Stimulated activated CD4-positive, alpha-beta T cell treated with anti-CD3 and anti-CD28 coated beads, Interleukin-2, amount 100 ng/mL, for 48 hours (primary cell): ENCODE data around the gene CDHR4.
"Not testable (repeated sequence)": the region's sequence is repeated elsewhere in the genome, so short reads cannot be mapped to it uniquely, and the experiment has no call there.

Experiments
- DNase-seq, 2 donors: peaks; one replicate each; pipeline ENCODE4 v3.0.0-alpha.2; 2020

The CDHR4 gene

DNA sequence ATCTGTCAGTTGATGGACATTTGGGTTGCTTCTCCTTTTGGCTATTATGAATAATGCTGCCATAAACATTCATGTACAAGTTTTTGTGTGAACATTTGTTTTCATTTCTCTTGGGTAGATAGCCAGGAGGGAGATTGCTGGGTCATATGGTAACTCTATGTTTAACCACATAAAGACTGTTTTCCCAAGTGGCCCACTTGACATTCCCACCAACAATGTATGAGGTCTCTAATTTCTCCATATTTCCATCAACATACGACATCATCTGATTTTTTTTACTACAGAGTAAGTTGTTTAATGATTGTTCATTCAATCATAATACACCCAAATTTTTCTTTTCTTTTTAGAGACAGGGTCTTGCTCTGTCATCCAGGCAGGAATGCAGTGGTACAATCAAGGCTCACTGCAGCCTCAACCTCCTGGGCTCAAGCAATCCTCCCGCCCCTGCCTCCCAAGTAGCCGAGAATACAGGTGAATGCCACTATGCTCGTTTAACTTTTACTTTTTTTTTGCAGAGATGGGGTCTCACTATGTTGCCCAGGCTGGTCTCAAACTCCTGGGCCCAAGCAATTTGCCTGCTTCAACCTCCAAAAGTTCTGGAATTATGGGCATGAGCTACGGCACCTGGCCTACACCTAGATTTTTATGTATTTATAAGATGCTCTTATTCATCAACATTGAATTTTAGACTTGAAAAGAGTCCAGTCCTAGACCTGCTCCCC is 20.2 kb downstream of the CDHR4 start:
- DNase-seq = no peak

DNA sequence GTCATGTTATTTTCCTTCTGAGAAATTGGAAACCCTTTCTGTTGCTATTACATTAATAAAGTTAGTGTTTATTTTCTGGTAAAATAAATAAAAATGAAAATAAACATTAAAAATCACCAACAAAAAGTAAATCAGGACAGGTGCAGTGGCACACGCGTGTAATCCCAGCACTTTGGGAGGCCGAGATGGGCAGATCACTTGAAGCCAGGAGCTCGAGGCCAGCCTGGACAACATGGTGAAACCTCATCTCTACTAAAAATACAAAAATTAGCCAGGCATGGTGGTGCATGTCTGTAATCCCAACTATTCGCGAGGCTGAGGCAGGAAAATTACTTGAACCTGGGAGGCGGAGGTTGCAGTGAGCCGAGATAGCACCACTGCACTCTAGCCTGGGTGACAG is 23.6 kb downstream of the CDHR4 start:
- not testable (repeated sequence) for DNase-seq

DNA sequence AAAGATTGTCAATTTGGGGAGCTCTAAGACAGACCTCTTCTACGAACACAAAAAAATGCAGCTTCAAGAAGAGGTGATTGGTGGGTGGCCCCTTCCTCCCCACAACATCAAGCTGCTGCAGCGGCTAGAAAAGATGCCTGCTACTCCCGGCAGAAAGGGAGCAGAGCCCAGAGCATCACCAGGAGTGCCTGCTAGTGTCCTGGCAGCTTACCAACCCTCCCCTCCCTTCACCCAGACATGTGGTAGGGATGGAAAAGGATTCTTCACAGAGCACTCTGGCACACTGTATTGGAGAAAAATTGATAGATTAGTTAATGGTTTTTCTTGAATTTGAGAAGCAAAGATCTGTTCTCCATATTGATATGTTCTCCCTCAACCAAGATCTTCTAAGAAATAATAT is 24.1 kb downstream of the CDHR4 start:
- no peak for DNase-seq

DNA sequence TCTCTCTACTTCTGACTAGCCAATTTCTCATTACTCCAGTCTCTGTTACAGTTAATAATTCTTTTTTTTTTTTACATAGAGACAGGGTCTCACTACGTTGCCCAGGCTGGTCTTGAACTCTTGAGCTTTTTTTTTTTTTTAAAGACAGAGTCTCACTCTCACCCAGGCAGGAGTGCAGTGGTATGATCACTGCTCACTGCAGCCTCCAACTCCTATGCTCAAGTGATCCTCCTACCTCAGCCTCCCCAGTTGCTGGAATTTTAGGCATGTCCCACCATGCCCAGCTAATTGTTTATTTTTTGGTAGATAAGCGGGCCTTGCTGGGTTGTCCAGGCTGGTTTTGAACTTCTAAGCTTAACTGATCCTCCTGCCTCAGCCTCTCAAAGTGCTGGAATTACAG is 27.0 kb downstream of the CDHR4 start:
- no peak for DNase-seq

DNA sequence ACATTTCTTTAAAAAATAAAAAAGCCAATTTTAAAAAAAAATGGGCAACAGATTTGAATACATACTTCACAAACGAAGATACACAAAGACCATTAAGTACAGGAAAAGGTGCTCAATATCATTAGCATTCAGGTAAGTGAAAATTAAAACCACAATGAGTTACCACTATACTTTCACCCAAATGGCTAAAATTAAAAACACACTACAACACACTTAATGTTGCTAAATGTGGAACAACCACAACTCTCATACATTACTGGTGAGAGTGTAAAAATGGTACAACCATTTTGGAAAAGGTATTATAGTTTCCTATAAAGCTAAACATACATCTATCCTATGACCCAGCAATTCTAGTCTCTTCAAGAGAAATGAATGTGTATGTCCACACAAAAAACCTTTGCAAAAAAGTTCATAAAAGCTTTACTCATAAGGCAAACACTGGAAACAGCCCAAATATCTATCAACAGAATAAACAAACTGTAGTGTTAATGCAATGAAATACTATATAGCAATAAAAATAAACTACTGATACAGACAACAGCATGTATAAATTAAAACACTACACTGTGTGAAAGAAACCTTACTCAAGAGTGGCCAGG is 28.2 kb downstream of the CDHR4 start:
- DNase-seq = no peak

DNA sequence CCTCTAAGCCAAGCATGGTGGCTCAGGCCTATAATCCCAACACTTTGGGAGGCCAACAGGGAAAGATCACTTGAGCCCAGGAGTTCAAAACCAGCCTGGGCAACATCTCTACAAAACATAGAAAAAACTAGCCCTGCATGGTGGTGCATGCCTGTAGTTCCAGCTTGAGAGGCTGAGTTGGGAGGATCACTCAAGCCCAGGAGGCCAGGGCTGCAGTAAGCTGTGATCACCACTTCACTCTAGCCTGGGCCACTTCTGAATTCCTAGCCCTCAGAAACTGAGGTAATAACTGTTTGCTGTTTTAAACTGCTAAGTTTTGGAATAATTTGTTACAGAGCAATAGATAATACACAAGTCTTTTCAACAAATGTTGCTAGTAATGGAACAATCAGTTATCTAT is 29.7 kb downstream of the CDHR4 start:
- no peak for DNase-seq

DNA sequence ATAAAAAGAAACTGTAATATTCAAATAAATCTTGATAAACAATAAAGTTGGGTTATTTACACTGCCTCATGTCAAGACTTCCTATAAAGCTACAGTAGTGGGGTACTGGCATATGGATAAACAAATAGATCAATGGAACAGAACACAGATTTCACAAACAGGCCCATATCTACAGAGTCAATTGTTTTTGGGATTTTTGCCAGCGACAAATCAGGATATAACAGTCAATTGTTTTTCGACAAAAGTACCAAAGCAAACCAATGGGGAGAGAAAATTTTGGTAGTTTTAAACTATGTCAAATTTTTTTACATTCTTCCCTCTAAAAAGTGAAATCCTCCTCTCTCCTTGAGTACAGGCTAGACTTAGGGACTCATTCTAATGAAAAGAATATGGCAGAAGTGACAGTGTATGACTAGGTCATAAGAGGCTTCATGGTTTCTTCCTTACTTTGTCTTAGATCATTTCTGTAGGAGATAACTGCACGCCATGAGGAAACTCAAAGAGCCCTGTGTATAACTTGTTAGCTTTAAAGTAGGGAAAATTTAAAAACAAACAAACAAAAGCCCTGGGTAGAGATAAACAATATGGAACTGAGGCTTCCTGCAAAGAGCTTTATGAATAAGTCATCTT is 30.3 kb downstream of the CDHR4 start:
- DNase-seq = no peak

DNA sequence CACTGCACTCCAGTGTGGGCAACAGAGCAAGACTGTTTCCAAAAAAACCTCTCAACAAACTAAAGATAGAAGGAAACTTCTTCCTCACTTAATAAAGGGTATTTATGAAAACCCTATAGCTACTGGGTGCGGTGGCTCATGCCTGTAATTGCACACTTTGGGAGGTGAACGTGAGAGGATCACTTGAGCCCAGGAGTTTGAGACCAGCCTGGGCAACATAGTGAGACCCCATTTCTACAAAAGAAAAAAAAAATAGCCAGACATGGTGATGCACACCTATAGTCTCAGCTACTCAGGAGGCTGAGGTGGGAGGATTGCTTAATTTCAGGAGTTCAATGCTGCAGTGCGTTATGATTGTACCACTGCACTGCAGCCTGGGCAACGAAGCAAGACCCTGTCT is 35.7 kb downstream of the CDHR4 start:
- no peak for DNase-seq

DNA sequence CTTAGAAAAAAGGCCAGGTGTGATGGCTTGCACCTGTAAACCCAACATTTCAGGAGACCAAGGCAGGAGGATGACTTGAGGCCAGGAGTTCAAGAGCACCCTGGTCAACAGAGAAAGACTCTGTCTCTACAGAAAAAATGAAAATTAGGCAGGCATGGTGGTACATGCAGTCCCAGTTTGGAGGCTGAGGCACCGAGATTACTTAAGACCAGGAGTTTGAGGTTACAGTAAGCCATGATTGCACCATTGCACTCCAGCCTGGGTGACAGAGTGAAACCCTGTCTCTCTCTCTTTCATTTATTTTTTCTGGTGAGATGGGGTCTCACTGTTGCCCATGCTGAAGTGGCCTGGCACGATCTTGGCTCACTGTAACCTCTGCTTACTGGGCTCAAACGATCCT is 38.0 kb downstream of the CDHR4 start:
- no peak for DNase-seq

DNA sequence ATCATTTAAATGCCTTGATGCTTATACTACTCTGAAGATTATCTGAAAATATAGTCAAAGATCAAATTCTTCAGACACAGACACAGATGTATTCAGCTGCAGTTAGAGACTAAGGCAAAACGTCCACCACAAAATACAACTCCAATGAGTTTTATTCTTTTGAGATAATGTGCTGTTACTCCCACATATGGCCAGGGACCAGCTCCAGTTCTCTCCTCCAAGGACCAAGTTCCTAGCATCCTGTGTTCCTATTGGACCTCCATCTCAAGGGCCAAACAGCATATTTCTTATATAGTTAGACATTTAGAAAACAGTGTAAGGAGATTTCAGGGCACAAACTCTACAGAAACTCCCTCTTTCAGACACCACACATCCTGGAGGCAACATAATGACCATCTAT is 40.4 kb downstream of the CDHR4 start:
- DNase-seq = no peak

DNA sequence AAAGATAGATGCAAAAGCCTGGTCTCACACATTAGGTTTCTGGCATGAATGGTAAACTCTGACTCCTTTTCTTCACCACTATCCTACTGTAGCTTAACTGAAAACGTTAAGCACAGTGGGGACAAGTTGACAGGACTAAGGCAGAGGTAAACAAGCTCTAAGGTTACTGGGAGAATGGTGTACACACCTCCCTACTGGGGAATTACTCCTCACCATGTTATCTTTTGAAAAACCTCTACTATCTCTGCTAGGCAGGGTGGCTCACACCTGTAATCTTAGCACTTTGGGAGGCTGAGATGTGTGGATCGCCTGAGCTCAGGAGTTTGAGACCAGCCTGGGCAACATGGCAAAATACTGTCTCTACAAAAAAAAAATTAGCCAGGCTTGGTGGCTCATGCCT is 42.5 kb downstream of the CDHR4 start:
- no peak for DNase-seq

DNA sequence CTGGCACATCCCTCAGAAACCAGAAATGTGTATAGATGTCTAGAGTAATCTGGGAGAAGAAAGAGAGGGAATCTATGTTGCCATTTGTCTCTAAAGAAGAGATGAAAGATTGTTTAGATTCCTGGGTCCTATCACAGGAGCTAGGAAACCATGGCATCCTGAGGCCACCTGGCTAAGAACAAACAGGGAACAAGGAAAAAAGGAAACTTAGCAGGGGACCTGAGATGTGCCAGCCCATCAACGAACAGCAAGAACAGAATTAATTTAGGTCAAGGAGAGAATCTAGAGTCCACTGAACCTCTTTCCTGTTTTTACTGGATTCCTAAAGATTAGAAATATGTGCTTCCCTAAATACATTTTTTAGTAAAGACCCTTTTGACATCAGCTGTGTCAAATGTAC is 43.6 kb downstream of the CDHR4 start:
- no peak for DNase-seq

DNA sequence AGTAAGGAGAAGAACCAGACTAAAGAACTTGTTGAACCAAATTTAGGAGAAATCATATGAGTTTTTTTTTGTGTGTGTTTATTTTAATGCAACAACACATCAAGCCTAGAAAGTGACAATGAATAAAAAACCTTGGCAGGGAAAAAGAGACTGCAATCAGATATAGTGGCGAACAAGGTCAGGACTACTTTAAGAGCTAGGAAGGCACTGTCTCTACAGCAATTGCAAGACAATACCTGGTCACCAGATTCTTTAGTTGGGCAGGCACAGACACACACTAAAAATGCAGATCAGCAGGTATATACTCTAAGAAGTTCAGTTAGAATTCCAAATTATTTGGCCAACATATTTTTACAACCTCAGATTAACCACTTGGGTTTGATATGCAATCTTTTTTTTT is 45.1 kb downstream of the CDHR4 start:
- DNase-seq = no peak

DNA sequence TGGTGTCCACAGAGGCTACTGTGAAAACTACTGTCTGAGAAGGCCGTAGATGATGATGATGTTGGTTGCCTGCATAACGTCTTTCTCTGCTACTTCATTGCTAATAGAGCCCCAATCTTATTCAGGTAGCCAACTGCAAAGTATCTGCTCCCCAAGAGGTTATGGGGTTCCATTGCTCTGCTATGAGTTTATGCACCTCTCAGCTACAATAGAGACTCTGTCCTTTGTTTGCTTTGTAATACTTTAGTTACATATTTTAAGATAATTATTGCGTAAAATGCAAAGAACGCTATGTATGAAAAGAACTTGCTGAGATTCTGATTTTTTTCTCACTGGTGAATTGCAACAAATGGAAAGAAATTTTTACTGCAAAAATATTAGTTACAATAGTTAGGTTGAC is 48.2 kb downstream of the CDHR4 start:
- no peak for DNase-seq

DNA sequence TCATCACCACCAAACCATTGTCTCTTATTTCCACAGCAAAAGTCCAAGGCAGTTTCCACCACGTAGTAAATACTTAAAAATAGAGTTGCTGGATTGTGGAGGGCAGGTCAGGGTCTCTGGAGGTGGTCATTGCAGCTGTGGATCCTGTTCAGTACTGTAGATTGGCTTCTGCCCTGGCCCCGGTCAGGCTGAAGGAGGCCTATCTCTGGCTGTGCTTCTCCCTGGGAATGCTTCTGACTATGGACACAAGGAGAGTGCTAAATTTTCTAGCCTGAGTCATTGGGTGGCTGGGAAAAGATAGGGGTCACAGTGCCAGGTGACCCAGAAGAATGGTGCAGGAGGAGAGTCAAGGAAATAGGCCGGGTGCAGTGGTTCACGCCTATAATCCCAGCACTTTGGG is 49.6 kb downstream of the CDHR4 start:
- no peak for DNase-seq

DNA sequence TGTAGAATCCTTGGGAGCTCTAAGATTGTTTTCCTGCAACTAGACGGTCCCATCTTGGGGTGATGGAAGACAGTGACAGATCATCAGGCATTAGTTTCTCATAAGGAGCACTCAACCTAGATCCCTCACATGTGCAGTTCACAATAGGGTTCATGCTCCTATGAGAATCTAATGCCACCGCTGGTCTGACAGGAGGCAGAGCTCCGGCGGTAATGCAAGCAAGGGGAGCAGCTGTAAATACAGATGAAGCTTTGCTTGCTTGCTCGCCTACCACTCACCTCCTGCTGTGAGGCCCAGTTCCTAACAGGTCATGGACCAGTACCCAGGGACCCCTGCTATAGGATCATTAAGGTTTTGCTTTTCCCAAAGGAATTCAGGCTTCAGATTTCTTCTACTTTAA is 50.8 kb downstream of the CDHR4 start:
- not testable (repeated sequence) for DNase-seq

DNA sequence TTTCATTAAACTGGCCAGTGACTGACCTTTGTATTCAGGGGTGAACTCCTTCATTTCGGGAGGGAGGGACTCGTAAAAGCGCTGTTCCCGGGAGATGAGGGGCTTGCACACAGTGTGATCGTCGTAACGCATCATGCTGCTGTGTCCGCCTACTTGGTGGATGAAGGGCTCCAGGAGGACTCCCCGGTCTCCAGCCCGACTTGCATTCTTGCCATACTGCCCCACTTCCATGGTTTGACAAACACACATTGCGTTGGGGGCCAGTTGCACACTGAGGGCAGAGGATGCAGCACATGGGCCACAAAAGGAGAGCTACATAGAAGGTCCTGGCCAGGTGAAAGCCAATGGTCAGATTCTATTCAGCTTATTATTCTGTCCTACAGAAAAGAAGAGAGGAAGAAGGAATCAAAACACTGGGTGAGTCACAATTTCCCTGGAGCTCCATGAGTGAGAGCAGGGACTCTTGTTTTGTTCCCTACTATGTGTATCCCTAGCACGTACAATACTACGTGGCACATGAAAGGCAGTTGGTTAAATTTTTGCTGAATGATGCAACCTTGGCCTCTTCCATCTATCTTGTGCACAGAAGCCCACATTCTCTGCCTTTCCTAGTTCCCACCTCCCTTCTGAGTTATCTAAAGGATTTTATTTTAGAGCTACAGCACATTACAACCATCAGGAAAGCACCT is 51.7 kb downstream of the CDHR4 start:
- DNase-seq = no peak

DNA sequence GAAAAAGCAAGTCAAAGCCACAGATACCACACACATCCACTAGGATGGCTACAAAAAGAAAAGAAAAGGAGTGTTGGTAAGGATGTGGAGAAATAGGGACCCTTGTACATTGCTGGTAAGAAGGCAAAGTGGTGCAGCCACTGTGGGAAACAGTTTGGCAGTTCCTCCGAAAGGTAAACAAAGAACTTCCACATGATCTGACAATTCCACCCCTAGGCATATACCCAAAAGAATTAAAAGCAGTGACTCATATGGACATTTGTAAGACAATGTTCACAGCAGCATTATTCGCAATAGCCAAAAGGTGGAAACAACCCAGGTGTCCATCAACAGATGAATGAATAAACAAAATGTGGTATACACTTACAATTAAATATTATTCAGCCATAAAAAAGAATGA is 53.7 kb downstream of the CDHR4 start:
- DNase-seq = no peak
